ENCODE results near the gene PCSK5. TPM values are rescaled to one million over a fixed set of nuclear protein-coding genes. Genes with fewer than 3 reads are reported as not detected.

PCSK5 gene
- total and polyA plus RNA-seq, 4 donors = 0.58 to 3.6 (median 0.82) TPM

- TF ChIP-seq ZBTB33 (IDR thresholded peaks at IDR 0.05) (no peak), RAD21 (IDR thresholded peaks at IDR 0.05) (no peak), HNF4A (conservative IDR thresholded peaks at IDR 0.05) (no peak), NR2F2 (IDR thresholded peaks at IDR 0.05) (no peak), HNF4G (IDR thresholded peaks at IDR 0.05) (no peak), MAX (IDR thresholded peaks at IDR 0.05) (no peak), CTCF (IDR thresholded peaks at IDR 0.05; ENCODE audit: low read depth, low read length, missing input control) (no peak), REST (IDR thresholded peaks at IDR 0.05) (no peak), ATF3 (IDR thresholded peaks at IDR 0.05) (no peak), RXRA (IDR thresholded peaks at IDR 0.05) (no peak), YY1 (IDR thresholded peaks at IDR 0.05) (no peak), JUND (IDR thresholded peaks at IDR 0.05) (no peak), GABPA (IDR thresholded peaks at IDR 0.05 in 1 of 2, conservative IDR thresholded peaks at IDR 0.05 in 1 of 2) (no peak), TAF1 (conservative IDR thresholded peaks at IDR 0.05) (no peak), FOXA2 (IDR thresholded peaks at IDR 0.05) (no peak)
- H3K27ac ChIP-seq (ENCODE audit: low read depth in 1 of 2, low read length in 2 of 2) = no peak overlapping the region
- H3K4me1 ChIP-seq (ENCODE audit: control insufficient read depth in 4 of 4, insufficient read depth in 4 of 4, low read length in 3 of 4) = no peaks in the 10 kb centered on the region
- DNase-seq (ENCODE audit: low spot score) = no peak
- 77% methylated on average over 2 of the region's 2 CpGs for WGBS
- no peak overlapping the region for H3K4me3 ChIP-seq (ENCODE audit: low read depth in 1 of 3, low read length in 3 of 3)
- H3K27me3 ChIP-seq (ENCODE audit: control insufficient read depth in 4 of 4, insufficient read depth in 4 of 4, low read length in 3 of 4) = no peaks in the 10 kb centered on the region
- H3K36me3 ChIP-seq (ENCODE audit: control insufficient read depth in 4 of 4, insufficient read depth in 3 of 4, low read depth in 1 of 4, low read length in 3 of 4) = no peaks in the 10 kb centered on the region
- no peak overlapping the region for H3K9ac ChIP-seq (ENCODE audit: low read depth in 1 of 2, low read length in 2 of 2)
- H3K9me3 ChIP-seq (ENCODE audit: control insufficient read depth in 4 of 4, low read length in 3 of 4) = no peaks in the 10 kb centered on the region
Observed at GRCh38 chr9:76038431-76038830, 148.0 kb downstream of the PCSK5 start.

GRCh38 chr9:76044266-76044819 is 153.9 kb downstream of the PCSK5 start:
- no peak overlapping the region for H3K9ac ChIP-seq (ENCODE audit: low read depth in 1 of 2, low read length in 2 of 2)
- H3K27ac ChIP-seq (ENCODE audit: low read depth in 1 of 2, low read length in 2 of 2) = no peak overlapping the region
- H3K4me1 ChIP-seq (ENCODE audit: control insufficient read depth in 4 of 4, insufficient read depth in 4 of 4, low read length in 3 of 4) = no peaks in the 10 kb centered on the region
- H3K36me3 ChIP-seq (ENCODE audit: control insufficient read depth in 4 of 4, insufficient read depth in 3 of 4, low read depth in 1 of 4, low read length in 3 of 4) = no peaks in the 10 kb centered on the region
- no peak overlapping the region for H3K4me3 ChIP-seq (ENCODE audit: low read depth in 1 of 3, low read length in 3 of 3)
- TF ChIP-seq RXRA (IDR thresholded peaks at IDR 0.05) = no peak
- no peak for TF ChIP-seq EGR1 (IDR thresholded peaks at IDR 0.05; ENCODE audit: low read depth in 2 of 2)
- TF ChIP-seq HNF4G (IDR thresholded peaks at IDR 0.05) = no peak
- no peak for TF ChIP-seq REST (IDR thresholded peaks at IDR 0.05)
- DNase-seq (ENCODE audit: low spot score) = no peak
- H3K27me3 ChIP-seq (ENCODE audit: control insufficient read depth in 4 of 4, insufficient read depth in 4 of 4, low read length in 3 of 4) = no peaks in the 10 kb centered on the region
- 88% methylated on average over 3 of the region's 3 CpGs for WGBS
- no peaks in the 10 kb centered on the region for H3K9me3 ChIP-seq (ENCODE audit: control insufficient read depth in 4 of 4, low read length in 3 of 4)
